ENCODE measurements around the gene CC2D2B.
A peak's percentile ranks its signal among the peaks of the same experiment; 100 is the strongest.
"Not testable (repeated sequence)": the region's sequence is repeated elsewhere in the genome, so short reads cannot be mapped to it uniquely, and the experiment has no call there.

Gene CC2D2B

GRCh38 chr10:95906677-95907455, 909 bp upstream of the CC2D2B start:
- DNase-seq: peak; percentile 51 to 64 (median 52)

GRCh38 chr10:95908450-95908849, 675 bp downstream of the CC2D2B start:
- no peak for DNase-seq

- DNase-seq: no peak
Measured at GRCh38 chr10:95909561-95909960, 1.8 kb downstream of the CC2D2B start.

DNA sequence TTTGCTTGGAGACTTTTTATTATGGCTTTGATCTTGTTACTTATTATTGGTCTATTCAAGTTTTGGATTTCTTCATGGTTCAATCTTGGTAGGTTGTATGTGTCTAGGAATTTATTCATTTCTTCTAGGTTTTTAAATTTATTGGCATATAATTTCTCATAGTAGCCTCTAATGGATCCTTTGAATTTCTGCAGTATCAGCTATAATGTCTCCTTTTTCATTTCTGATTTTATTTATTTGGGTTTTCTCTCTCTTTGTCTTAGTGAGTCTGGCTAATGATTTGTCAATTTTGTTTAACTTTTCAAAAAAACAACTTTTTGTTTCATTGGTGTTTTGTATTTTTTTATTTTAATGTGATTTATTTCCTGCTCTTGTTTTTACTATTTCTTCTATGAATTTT, 8.3 kb downstream of the CC2D2B start:
- not testable (repeated sequence) for DNase-seq

GRCh38 chr10:95920798-95921426, 13.1 kb downstream of the CC2D2B start:
- no peak for DNase-seq

GRCh38 chr10:95925033-95925432, 17.3 kb downstream of the CC2D2B start:
- DNase-seq: no peak

DNA sequence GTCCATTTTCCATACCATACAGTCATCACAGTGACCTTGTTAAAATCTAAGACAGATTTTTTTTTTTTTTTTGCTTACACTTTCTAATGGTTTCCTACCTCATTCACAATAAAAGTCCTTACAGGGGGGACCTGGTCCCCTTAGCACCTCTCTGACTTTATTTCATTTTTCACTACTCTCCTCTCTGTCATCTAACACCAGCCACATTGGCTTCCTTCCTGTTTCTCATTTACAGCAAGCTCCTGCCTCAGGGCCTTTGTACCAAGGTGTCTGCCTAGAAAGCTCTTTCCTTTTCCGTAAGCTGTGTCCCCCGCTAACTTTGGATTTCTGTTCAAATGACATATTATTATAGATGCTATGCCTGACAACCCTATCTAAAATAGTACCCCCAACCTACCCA, 27.7 kb downstream of the CC2D2B start:
- DNase-seq: no peak

- peak in 2 of 3 donors; percentile 15 to 32 for DNase-seq
Measured at GRCh38 chr10:95941115-95941514, 33.3 kb downstream of the CC2D2B start.

DNA sequence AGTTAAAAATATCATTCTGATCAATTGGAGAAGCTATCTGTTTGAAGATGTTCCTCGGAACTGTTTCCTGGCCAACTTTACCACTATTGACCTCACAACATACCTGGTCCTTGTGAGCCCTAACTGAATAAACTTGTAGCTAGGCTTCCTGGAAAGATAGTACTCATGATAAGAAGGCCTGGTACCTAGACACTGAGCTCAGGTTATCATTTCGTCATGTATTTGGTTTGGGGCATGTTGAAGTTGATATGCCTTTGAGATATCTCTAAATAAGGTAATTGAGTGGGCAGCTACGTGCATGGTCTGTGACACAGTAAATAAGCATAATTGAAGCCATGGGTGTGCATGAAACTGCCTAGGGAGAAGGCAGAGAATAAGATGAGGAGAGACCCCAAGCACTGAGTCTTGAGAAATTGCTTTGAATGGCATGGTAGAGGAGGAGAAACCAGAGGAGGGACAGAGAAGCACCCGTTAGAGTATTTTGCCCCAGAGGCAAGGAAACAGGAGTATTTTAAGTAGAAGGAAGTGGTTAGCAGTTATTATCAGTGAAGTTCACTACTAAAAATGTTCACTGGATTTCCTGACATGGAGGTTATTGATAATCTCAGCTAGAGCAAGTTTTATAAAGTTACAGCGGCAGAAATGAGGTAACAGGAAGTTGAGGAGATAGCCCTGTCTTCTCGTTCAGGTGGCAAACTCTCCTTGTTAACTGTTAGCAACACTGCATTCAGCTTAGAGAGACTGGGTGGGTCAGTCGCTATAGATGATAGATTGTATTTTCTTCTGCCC, 55.6 kb downstream of the CC2D2B start:
- DNase-seq: no peak

GRCh38 chr10:95963991-95964389, 56.2 kb downstream of the CC2D2B start:
- no peak for DNase-seq

DNA sequence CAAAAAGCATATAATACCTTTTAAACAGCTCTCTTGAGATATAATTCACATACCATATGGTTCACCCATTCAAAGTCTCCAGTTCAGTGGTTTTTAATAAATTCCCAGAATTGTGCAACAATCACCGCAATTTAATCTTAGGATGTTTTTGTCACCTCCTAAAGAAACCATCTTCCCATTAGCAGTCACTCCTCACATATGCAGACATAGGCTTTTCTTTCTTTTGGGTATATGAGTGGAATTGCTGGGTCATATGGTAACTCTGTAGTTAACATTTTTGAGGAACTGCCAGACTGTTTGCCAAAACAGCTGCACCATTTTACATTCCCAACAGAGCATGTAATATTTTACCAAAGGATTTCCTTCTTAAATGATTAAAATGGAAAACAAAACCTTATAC, 57.0 kb downstream of the CC2D2B start:
- peak; percentile 18 to 64 (median 47) for DNase-seq

DNA sequence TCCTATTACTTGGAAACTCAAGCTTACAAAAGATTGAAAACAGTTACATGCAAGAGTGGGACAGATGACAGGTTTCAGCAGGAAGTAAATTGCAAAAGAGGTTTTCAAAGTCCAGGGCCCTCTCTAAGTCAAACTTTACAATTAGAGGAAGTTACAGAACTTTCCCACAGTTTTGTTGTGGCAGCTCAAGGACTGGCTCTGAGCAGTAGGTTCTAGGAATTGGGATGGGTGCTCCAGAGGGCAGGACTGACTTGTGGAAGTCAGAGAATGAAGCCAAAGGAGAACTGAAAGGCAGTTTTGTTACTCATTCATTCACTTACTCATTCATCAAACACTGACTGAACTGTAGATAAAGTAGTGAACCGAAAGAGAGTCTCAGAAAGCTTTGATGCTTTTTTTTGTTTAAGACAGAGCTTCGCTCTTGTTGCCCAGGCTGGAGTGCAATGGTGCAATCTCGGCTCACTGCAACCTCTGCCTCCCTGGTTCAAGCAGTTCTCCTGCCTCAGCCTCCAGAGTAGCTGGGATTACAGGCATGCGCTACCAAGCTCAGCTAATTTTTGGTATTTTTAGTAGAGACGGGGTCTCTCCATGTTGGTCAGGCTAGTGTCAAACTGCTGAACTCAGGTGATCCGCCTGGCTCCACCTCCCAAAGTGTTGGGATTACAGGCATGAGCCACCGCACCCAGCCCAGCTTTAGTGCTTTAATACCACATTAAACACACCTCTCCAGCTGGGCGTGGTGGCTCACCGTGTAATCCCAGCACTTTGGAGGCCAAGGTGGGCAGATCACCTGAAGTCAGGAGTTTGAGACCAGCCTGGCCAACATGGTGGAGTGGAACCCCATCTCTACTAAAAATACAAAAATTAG, 68.8 kb downstream of the CC2D2B start:
- peak in 2 of 3 donors; percentile 46 to 57 for DNase-seq

DNA sequence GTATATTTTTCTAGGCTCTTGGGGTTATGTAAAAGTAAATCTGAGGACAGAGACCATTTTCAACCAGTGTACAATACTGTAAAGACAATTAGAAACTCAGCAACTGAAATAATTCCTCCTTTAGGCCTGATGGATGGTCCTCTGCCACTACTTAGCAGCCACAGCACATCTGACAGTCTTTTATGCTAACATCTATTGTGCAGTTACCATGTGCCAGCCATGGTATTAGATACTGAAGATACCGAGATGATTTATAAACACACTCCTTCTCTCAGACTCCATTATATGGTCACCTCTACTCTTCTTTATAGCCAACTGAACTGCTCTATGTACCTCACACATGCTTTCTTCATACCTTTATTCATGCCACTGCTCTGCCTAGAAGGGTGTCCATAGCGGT, 74.4 kb downstream of the CC2D2B start:
- no peak for DNase-seq

DNA sequence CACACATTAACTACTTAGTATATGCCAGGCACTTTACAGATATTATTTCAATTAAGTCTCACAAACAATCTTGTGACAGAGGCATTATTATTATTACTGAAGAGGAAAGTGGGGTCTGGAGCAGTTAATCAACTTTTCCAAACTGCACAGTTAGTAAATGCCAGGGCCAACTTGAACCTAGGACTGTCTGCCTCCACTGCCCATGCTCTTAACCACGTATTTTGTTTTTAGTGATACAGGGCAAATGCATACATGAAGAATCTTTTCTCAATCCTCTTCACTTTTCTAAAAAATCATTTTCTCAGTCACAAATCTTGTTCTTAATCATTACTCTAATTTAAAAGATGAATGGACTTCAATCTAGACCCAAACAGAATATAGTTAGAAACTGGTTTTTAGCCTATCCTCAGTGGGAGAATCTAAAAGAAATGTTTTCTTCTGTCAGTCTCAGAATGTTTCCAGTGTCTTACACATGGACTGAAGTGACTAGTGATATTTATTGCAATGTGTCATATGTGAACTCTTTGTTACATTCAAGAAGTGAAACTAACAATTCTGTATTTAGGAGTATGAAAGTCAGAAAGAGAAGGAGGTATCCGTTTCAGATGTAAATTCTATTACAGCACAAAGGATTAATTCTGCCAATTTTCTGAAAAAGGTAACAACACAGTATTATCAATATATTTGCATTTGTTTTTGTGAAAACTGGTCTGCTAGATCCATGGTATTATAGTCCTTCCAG, 80.1 kb downstream of the CC2D2B start:
- DNase-seq: peak in 2 of 3 donors; percentile 22 to 24

DNA sequence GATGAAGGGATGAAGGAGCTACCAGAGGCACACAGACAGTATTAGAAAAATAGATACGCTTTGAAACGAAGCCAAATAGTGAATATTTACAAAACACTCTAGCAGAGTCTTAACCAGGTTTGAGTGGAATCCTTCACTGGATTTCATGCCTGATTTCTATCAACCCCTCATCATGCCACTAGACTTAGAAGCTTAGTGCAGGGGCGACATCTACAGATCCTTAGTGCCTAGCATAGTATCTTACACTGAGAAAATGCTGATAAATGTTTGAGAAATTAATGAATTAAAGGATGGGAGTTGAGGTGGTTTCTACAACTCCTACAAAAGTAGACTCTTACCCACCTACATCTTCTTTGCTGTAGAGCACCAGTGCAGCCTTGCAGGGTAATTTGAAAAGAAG, 80.9 kb downstream of the CC2D2B start:
- no peak for DNase-seq

DNA sequence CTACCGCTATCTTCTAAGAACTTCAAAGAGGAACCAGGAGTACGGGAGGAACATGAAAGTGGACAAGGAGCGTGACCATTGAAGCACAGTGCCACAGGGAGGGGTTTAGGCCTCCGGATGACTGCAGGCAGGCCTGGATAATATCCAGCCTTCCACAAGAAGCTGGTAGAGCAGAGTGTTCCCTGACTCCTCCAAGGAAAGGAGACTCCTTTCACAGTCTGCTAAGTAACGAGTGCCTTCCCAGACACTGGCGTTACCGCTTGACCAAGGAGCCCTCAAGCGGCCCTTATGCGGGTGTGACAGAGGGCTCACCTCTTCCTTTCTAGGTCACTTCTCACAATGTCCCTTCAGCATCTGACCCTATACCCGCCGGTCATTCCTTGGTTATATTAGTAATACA, 86.6 kb downstream of the CC2D2B start:
- not testable (repeated sequence) for DNase-seq

DNA sequence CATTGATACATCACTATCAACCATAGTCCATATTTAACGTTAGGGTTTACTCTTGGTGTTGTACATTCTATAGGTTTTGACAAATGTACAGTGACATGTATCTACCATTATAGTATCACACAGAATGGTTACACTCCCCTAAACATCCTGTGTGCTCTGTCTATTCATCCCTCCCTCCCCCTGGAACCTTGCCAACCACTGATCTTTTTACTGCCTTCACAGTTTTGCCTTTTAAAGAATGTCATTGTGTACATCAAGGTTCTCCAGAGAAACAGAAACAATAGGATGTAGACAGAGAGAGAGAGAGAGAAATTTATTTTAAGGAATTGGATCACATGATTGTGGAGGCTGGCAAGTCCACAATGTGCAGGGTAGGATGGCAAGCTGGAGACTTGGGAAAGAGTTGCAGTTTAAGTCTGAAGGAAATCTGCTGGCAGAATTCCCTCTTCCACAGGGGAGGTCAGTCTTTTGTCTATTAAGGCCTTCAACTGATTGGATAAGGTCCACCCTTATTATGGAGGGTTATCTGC, 90.5 kb downstream of the CC2D2B start:
- no peak for DNase-seq

GRCh38 chr10:96013956-96014355, 106.2 kb downstream of the CC2D2B start:
- peak; percentile 60 to 70 (median 67) for DNase-seq

- DNase-seq: no peak
Measured at GRCh38 chr10:96014473-96015102, 106.8 kb downstream of the CC2D2B start.

DNA sequence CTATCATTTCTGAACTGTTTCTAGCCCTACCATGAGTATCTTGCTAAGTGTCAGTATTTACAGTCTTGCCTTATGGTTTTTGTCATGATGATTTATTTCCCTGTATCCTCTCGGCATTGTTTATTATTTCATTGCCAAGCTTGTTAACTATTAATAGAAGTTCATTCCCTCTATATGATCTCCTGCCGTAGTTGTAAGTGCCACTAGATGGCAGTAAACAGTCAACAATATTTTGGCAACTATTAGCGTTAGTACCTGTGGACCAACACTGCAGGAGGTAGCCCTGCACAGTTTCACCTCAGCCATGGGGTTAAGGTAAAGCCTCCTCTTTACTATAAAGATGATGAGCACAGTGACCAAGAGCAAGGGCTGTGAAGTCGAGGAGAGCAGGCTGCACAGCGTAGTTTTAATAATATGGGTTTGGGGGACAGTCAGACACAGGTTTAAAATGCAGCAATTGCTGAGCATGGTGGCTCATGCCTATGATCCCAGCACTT, 109.5 kb downstream of the CC2D2B start:
- peak; percentile 61 to 79 (median 77) for DNase-seq

DNA sequence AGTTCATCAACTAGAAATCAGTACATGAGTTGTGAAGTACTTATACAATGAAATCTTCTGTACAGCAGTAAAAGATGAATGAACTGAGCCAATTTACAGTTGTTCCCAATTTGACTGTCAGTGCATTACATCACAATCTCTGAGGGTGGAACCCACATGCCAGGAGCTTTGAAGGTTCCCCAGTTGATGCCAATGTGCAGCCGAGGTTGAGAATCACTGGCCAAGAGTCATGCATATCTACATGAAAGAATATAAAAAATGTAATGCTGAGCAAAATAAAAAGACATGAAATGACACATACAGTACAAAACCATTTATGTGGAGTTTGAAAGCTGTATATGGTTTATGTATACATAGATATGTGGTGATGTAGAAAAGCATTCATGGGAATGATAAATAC, 113.6 kb downstream of the CC2D2B start:
- no peak for DNase-seq

Measured in suppressor macrophage treated with lipopolysaccharide for 1 hour (primary cell).